ENCODE data around the gene CAMTA1.

The CAMTA1 gene

DNA sequence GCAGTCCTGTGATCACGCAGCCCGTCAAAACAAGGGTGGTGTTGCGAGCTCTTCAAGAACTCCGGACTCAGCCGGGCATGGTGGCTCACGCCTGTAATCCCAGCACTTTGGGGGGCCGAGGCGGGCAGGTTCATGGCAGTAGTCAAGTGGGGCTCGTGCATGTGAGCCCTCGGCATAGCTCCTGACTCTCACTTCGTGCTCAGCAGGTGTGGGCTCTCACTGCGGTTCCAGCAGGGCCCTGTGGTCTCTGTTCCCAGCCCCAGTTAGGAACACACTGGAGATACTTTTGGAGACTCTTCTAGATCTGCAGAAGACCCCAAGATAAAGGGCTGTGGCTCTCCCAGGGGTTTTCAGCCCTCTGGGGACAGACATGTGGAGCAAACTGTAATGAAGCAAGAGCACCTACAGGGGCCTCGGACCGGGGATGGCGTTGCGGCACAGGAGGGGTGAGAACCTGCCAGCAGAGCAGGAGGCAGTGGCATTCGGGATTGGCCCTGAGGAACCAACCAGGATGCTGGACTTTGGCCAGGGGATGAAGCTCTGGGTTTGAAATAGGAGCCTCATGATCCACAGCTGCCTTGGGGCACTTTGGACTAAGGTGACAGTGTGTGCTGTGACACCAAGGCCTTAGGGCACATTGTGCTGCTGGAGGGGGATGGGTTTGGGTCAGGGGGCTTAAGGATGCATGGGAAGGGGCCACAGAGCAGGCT, 443.2 kb downstream of the CAMTA1 start:
- Histone ChIP-seq H3K9me3 (replicated peaks; ENCODE audit: insufficient read depth, low read length) (no peaks in the 10 kb centered on the region), H4K20me1 (ENCODE audit: insufficient read depth, low read length) (no peaks in the 10 kb centered on the region), H3K4me2 (ENCODE audit: low read depth, low read length) (no peak overlapping the region), H2AFZ (ENCODE audit: low read length) (no peak overlapping the region), H3K36me3 (replicated peaks; ENCODE audit: insufficient read depth, low read length) (no peaks in the 10 kb centered on the region), H3K4me3 (ENCODE audit: low read length) (no peak overlapping the region), H3K79me2 (ENCODE audit: low read length) (no peaks in the 10 kb centered on the region), H3K9me2 (replicated peaks; ENCODE audit: insufficient read depth, low read length) (no peaks in the 10 kb centered on the region), H3F3A (ENCODE audit: insufficient read depth, low read length) (no peaks in the 10 kb centered on the region), H3K27me3 (replicated peaks; ENCODE audit: insufficient read depth, low read length) (peaks cover 92% of the 10 kb centered on the region), H3K4me1 (ENCODE audit: low read length) (no peaks in the 10 kb centered on the region), H3K9ac (ENCODE audit: low read length) (no peak overlapping the region), H3K27ac (ENCODE audit: low read length) (no peak overlapping the region)
- TF ChIP-seq EZH2 (optimal IDR thresholded peaks at IDR 0.05; ENCODE audit: low read depth, low read length) (no peak), EZH2phosphoT487 (IDR thresholded peaks at IDR 0.05; ENCODE audit: low read length) (no peak)
- TF ChIP-seq, protein P1, sequence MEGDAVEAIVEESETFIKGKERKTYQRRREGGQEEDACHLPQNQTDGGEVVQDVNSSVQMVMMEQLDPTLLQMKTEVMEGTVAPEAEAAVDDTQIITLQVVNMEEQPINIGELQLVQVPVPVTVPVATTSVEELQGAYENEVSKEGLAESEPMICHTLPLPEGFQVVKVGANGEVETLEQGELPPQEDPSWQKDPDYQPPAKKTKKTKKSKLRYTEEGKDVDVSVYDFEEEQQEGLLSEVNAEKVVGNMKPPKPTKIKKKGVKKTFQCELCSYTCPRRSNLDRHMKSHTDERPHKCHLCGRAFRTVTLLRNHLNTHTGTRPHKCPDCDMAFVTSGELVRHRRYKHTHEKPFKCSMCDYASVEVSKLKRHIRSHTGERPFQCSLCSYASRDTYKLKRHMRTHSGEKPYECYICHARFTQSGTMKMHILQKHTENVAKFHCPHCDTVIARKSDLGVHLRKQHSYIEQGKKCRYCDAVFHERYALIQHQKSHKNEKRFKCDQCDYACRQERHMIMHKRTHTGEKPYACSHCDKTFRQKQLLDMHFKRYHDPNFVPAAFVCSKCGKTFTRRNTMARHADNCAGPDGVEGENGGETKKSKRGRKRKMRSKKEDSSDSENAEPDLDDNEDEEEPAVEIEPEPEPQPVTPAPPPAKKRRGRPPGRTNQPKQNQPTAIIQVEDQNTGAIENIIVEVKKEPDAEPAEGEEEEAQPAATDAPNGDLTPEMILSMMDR (IDR thresholded peaks at IDR 0.05; ENCODE audit: low read length): no peak
- no peak for DNase-seq

DNA sequence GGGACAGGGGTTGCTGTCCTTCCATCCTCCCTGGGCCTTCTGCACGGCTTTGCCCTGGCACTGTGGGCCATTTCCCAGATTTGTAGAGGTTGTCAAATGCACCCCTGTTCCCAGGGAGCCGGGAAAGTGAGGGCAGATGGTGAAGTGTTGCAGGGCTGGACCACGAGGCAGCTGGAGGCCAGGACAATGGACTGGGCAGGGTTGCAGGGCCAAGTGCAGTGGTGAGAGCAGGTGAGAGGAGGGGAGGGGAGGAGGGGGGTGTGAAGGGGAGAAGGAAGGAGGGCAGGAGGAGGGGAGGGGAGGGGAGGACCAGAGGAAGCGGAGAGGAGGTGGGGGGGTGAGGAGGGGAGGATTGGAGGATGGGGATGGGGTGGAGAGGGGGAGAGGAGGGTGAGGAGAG, 443.9 kb downstream of the CAMTA1 start:
- Histone ChIP-seq H3K27ac (ENCODE audit: low read length) (no peak overlapping the region), H3K79me2 (ENCODE audit: low read length) (no peaks in the 10 kb centered on the region), H3K4me1 (ENCODE audit: low read length) (no peaks in the 10 kb centered on the region), H3K9me2 (replicated peaks; ENCODE audit: insufficient read depth, low read length) (no peaks in the 10 kb centered on the region), H3K4me3 (ENCODE audit: low read length) (no peak overlapping the region), H3K4me2 (ENCODE audit: low read depth, low read length) (no peak overlapping the region), H4K20me1 (ENCODE audit: insufficient read depth, low read length) (no peaks in the 10 kb centered on the region), H3K27me3 (replicated peaks; ENCODE audit: insufficient read depth, low read length) (peaks cover 92% of the 10 kb centered on the region), H3K9ac (ENCODE audit: low read length) (no peak overlapping the region), H3K36me3 (replicated peaks; ENCODE audit: insufficient read depth, low read length) (no peaks in the 10 kb centered on the region), H3K9me3 (replicated peaks; ENCODE audit: insufficient read depth, low read length) (no peaks in the 10 kb centered on the region), H3F3A (ENCODE audit: insufficient read depth, low read length) (no peaks in the 10 kb centered on the region), H2AFZ (ENCODE audit: low read length) (no peak overlapping the region)
- DNase-seq: no peak
- TF ChIP-seq, protein P1 (IDR thresholded peaks at IDR 0.05; ENCODE audit: low read length): no peak
- TF ChIP-seq EZH2phosphoT487 (IDR thresholded peaks at IDR 0.05; ENCODE audit: low read length) (no peak), EZH2 (optimal IDR thresholded peaks at IDR 0.05; ENCODE audit: low read depth, low read length) (no peak)

DNA sequence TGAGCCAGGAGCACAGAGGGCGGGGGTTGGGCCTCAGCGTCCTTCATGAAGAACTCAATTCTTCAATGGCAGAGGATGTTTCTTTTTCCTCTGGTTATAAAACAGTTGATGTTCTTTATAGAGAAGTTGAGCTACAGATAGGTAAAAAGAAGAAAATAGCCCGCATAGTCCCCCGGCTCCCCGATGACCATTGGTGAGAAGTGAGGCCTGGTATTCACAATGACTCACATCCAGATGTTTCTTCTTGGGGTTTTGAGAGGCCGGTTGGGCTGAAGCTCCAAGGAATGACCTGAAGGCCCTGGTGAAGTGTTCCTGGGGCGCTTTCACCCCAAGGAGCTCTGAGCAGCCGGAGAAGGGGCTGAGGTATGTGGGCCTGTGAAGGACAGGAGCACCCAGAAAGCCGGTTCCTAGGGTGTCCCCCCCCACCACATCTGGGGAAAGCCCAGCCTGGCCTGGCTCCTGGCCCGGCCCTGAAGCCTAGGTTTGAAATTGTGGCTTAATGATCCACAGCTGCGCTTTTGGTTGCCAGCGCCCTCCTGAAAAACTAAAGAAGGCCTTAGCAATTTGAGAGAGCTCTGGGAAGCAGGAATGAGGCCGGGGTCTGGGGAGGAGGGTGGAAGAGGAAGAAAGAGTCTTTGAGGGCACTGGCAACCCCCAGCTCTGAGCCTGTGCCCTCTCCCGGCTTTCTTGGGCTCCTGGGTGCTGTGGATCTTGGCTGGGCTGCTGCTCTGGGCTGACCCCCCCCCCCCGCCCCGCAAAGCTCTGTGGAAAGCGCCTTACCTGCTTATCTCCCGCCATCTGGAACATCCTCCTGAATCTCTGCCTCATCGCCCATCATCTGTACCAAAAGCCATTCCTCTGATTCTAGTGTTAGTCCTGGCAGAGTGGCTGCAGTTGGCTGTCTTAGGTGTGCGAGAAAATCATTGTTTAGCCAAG, 444.7 kb downstream of the CAMTA1 start:
- Histone ChIP-seq H3F3A (ENCODE audit: insufficient read depth, low read length) (no peaks in the 10 kb centered on the region), H2AFZ (ENCODE audit: low read length) (no peak overlapping the region), H3K27ac (ENCODE audit: low read length) (no peak overlapping the region), H3K4me3 (ENCODE audit: low read length) (no peak overlapping the region), H4K20me1 (ENCODE audit: insufficient read depth, low read length) (no peaks in the 10 kb centered on the region), H3K9ac (ENCODE audit: low read length) (no peak overlapping the region), H3K4me2 (ENCODE audit: low read depth, low read length) (no peak overlapping the region), H3K9me3 (replicated peaks; ENCODE audit: insufficient read depth, low read length) (no peaks in the 10 kb centered on the region), H3K4me1 (ENCODE audit: low read length) (no peaks in the 10 kb centered on the region), H3K9me2 (replicated peaks; ENCODE audit: insufficient read depth, low read length) (no peaks in the 10 kb centered on the region), H3K79me2 (ENCODE audit: low read length) (no peaks in the 10 kb centered on the region), H3K27me3 (replicated peaks; ENCODE audit: insufficient read depth, low read length) (peaks cover 92% of the 10 kb centered on the region), H3K36me3 (replicated peaks; ENCODE audit: insufficient read depth, low read length) (no peaks in the 10 kb centered on the region)
- TF ChIP-seq EZH2 (optimal IDR thresholded peaks at IDR 0.05; ENCODE audit: low read depth, low read length): no peak
- TF ChIP-seq, protein P1 (IDR thresholded peaks at IDR 0.05; ENCODE audit: low read length): no peak
- TF ChIP-seq EZH2phosphoT487 (IDR thresholded peaks at IDR 0.05; ENCODE audit: low read length): no peak
- DNase-seq: no peak
